Endothelial cell of umbilical vein (primary cell): ENCODE data around the gene TAS2R42.

ENCODE experiments used
- EZH2 ChIP-seq: IDR thresholded peaks from 2 replicates; pipeline ENCODE4 v1.6.1; 2012; ENCODE audit warnings: borderline replicate concordance, low read depth, mild to moderate bottlenecking, moderate library complexity, low read length, inconsistent platforms; ENCODE audit not compliant: severe bottlenecking
- GATA2 ChIP-seq: IDR thresholded peaks from 2 replicates; pipeline ENCODE4 v1.7.0; 2011; ENCODE audit warnings: low read depth, mild to moderate bottlenecking, moderate library complexity, mixed read lengths, low read length; ENCODE audit not compliant: insufficient read length, insufficient read depth
- JUN ChIP-seq: IDR thresholded peaks from 2 replicates; pipeline ENCODE4 v1.6.1; 2011; ENCODE audit warnings: borderline replicate concordance, low read depth; ENCODE audit not compliant: insufficient read length, insufficient read depth
- MYC ChIP-seq: IDR thresholded peaks from one replicate; pipeline ENCODE4 v1.6.1; 2011; ENCODE audit warnings: mild to moderate bottlenecking, low read depth, low read length
- POLR2A ChIP-seq: IDR thresholded peaks from 2 replicates; pipeline ENCODE4 v1.6.1; 2012; ENCODE audit warnings: low read depth, mild to moderate bottlenecking, control low read depth, low read length
- POLR2AphosphoS5 ChIP-seq: IDR thresholded peaks from 2 replicates; pipeline ENCODE4 v1.6.1; 2012; ENCODE audit warnings: low read depth, mild to moderate bottlenecking, control low read depth, low read length, moderate library complexity; ENCODE audit not compliant: insufficient read depth
- TF ChIP-seq, protein P1 (sequence below), 2 donors: IDR thresholded peaks; 1 replicate in 1 of 2; 2 replicates in 1 of 2; pipeline ENCODE4 v1.5.1; 2011; ENCODE audit warnings: low read length in 2 of 2, mild to moderate bottlenecking in 2 of 2, moderate library complexity in 2 of 2, control low read depth in 1 of 2, inconsistent platforms in 1 of 2, low read depth in 1 of 2; ENCODE audit not compliant: insufficient read depth in 1 of 2; ENCODE audit errors: extremely low read depth in 1 of 2
- TF ChIP-seq, protein P2 (sequence below): IDR thresholded peaks from 2 replicates; pipeline ENCODE4 v1.6.1; 2011; ENCODE audit not compliant: insufficient read depth, insufficient read length

DNA sequence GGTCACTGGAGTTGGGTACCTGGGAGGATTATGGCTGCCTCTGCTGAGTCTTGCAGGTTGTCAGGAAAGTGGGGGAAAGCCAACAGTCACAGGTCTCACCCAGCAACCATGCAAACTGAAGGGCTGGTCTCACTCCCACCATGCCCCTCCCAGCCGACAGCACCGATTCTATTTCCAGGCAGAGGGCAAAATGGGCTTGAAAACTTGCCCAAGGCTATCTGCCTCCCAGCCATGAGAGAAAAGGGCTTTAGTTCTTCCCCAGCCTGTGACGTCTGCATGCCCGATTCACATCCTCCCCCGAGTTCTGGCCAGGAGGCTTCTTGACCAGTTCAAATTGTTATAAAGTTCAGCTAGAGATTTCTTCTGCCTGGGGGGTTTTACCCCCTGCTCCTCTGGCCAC, 42.4 kb downstream of the TAS2R42 start:
- TF ChIP-seq POLR2AphosphoS5 (no peak), EZH2 (no peak), JUN (no peak), GATA2 (no peak), POLR2A (no peak), MYC (no peak)
- TF ChIP-seq, protein P1, sequence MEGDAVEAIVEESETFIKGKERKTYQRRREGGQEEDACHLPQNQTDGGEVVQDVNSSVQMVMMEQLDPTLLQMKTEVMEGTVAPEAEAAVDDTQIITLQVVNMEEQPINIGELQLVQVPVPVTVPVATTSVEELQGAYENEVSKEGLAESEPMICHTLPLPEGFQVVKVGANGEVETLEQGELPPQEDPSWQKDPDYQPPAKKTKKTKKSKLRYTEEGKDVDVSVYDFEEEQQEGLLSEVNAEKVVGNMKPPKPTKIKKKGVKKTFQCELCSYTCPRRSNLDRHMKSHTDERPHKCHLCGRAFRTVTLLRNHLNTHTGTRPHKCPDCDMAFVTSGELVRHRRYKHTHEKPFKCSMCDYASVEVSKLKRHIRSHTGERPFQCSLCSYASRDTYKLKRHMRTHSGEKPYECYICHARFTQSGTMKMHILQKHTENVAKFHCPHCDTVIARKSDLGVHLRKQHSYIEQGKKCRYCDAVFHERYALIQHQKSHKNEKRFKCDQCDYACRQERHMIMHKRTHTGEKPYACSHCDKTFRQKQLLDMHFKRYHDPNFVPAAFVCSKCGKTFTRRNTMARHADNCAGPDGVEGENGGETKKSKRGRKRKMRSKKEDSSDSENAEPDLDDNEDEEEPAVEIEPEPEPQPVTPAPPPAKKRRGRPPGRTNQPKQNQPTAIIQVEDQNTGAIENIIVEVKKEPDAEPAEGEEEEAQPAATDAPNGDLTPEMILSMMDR (IDR thresholded peaks at IDR 0.05; ENCODE audit: extremely low read depth in 1 of 2, insufficient read depth in 1 of 2, low read depth in 1 of 2, low read length in 2 of 2) = no peak
- TF ChIP-seq, protein P2, sequence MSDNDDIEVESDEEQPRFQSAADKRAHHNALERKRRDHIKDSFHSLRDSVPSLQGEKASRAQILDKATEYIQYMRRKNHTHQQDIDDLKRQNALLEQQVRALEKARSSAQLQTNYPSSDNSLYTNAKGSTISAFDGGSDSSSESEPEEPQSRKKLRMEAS = no peak
